Mesendoderm (in vitro differentiated cells): Measurements from ENCODE around the gene TBC1D1.
"Not testable (repeated sequence)": the region's sequence is repeated elsewhere in the genome, so short reads cannot be mapped to it uniquely, and the experiment has no call there.

Experiments used
- DNase-seq: peaks from one replicate; pipeline ENCODE4 v3.0.0; 2013
- H2AK5ac ChIP-seq: 2 replicates; pipeline ENCODE4 v1.6.1; 2013; ENCODE audit warnings: low read length, inconsistent platforms
- H2BK120ac ChIP-seq: 2 replicates; pipeline ENCODE4 v1.6.1; 2013; ENCODE audit warnings: low read depth, mild to moderate bottlenecking, low read length, moderate library complexity, mixed read lengths
- H2BK15ac ChIP-seq: replicated peaks from 2 replicates; pipeline ENCODE4 v1.6.1; 2013; ENCODE audit warnings: low read depth, mild to moderate bottlenecking, moderate library complexity
- H2BK5ac ChIP-seq: 2 replicates; pipeline ENCODE4 v1.6.1; 2013; ENCODE audit warnings: low read length, inconsistent platforms
- H3K18ac ChIP-seq: 2 replicates; pipeline ENCODE4 v1.6.1; 2013; ENCODE audit warnings: mild to moderate bottlenecking, low read length, mixed read lengths
- H3K23ac ChIP-seq: one replicate; pipeline ENCODE4 v1.6.1; 2013; ENCODE audit warnings: low read length
- H3K27ac ChIP-seq: 2 replicates; pipeline ENCODE4 v1.5.1; 2013; ENCODE audit warnings: low read depth, mild to moderate bottlenecking, inconsistent platforms, low read length, moderate library complexity
- H3K27me3 ChIP-seq: 2 replicates; pipeline ENCODE4 v1.6.1; 2013; ENCODE audit warnings: low read length, control low read depth, mild to moderate bottlenecking, inconsistent platforms; ENCODE audit not compliant: insufficient read depth, poor library complexity
- H3K36me3 ChIP-seq: 2 replicates; pipeline ENCODE4 v1.6.1; 2013; ENCODE audit warnings: low read length, inconsistent platforms; ENCODE audit not compliant: control insufficient read depth, insufficient read depth
- H3K4ac ChIP-seq: one replicate; pipeline ENCODE4 v1.6.1; 2013; ENCODE audit warnings: low read depth, mild to moderate bottlenecking, low read length, moderate library complexity
- H3K4me1 ChIP-seq: 2 replicates; pipeline ENCODE4 v1.6.1; 2013; ENCODE audit warnings: low read depth, low read length, inconsistent platforms; ENCODE audit not compliant: control insufficient read depth
- H3K4me2 ChIP-seq: 2 replicates; pipeline ENCODE4 v1.6.1; 2013; ENCODE audit warnings: low read length
- H3K4me3 ChIP-seq: 2 replicates; pipeline ENCODE4 v1.5.1; 2013; ENCODE audit warnings: mild to moderate bottlenecking, low read length
- H3K56ac ChIP-seq: one replicate; pipeline ENCODE4 v1.6.1; 2013; ENCODE audit warnings: low read length
- H3K79me1 ChIP-seq: 2 replicates; pipeline ENCODE4 v1.6.1; 2013; ENCODE audit warnings: low read length, inconsistent platforms
- H3K79me2 ChIP-seq: 2 replicates; pipeline ENCODE4 v1.6.1; 2013; ENCODE audit warnings: mild to moderate bottlenecking, low read length; ENCODE audit not compliant: control insufficient read depth, insufficient read depth
- H3K9ac ChIP-seq: 2 replicates; pipeline ENCODE4 v1.6.1; 2013; ENCODE audit warnings: low read length, inconsistent platforms
- H4K5ac ChIP-seq: one replicate; pipeline ENCODE4 v1.6.1; 2013; ENCODE audit warnings: low read length
- H4K8ac ChIP-seq: one replicate; pipeline ENCODE4 v1.6.1; 2013; ENCODE audit warnings: low read depth, mild to moderate bottlenecking, control low read depth, low read length, moderate library complexity
- WGBS: extraction: QIAGEN DNeasy Blood & Tissue Kit; methylation state at CpG from one replicate; pipeline ENCODE4 v1.1.7; 2013; ENCODE audit warnings: low lambda C conversion rate, missing lambda C conversion rate; ENCODE audit not compliant: insufficient coverage; ENCODE audit errors: extremely low coverage; 5-methylcytosine and 5-hydroxymethylcytosine counted together

Gene TBC1D1

GRCh38 chr4:37967736-37968135 lies 76.9 kb downstream of the TBC1D1 start:
- Histone ChIP-seq H3K79me1 (no peaks in the 10 kb centered on the region), H4K8ac (no peak overlapping the region), H2BK120ac (no peak overlapping the region), H3K4me3 (no peak overlapping the region), H3K4ac (no peak overlapping the region), H3K56ac (no peak overlapping the region), H3K9ac (no peak overlapping the region), H2BK5ac (no peak overlapping the region), H3K27ac (no peak overlapping the region), H2BK15ac (no peak overlapping the region), H2AK5ac (no peak overlapping the region), H3K4me1 (no peaks in the 10 kb centered on the region), H3K36me3 (no peaks in the 10 kb centered on the region), H3K18ac (no peak overlapping the region), H3K4me2 (no peak overlapping the region), H3K23ac (no peak overlapping the region), H3K79me2 (no peaks in the 10 kb centered on the region), H4K5ac (no peak overlapping the region), H3K27me3 (no peaks in the 10 kb centered on the region)
- no CpG with 5 or more reads among the region's 5 CpGs for WGBS
- no peak for DNase-seq

- H4K5ac ChIP-seq: no peak overlapping the region
- H4K8ac ChIP-seq: no peak overlapping the region
- no peak overlapping the region for H2BK120ac ChIP-seq
- no CpG with 5 or more reads among the region's 3 CpGs for WGBS
- H2BK5ac ChIP-seq: no peak overlapping the region
- no peak overlapping the region for H3K4me3 ChIP-seq
- no peaks in the 10 kb centered on the region for H3K36me3 ChIP-seq
- H3K27me3 ChIP-seq: no peaks in the 10 kb centered on the region
- no peak overlapping the region for H3K4ac ChIP-seq
- no peak overlapping the region for H2BK15ac ChIP-seq
- no peak overlapping the region for H2AK5ac ChIP-seq
- no peak overlapping the region for H3K4me2 ChIP-seq
- DNase-seq: no peak
- H3K4me1 ChIP-seq: no peaks in the 10 kb centered on the region
- H3K27ac ChIP-seq: no peak overlapping the region
- H3K79me2 ChIP-seq: no peaks in the 10 kb centered on the region
- no peak overlapping the region for H3K18ac ChIP-seq
- H3K79me1 ChIP-seq: no peaks in the 10 kb centered on the region
- no peak overlapping the region for H3K56ac ChIP-seq
- H3K23ac ChIP-seq: peak overlapping the region; percentile 34
- no peak overlapping the region for H3K9ac ChIP-seq
Measured at GRCh38 chr4:37968747-37969146, 77.9 kb downstream of the TBC1D1 start.

GRCh38 chr4:37970702-37971101 lies 79.8 kb downstream of the TBC1D1 start:
- no peaks in the 10 kb centered on the region for H3K27me3 ChIP-seq
- DNase-seq: peak; percentile 62
- no peak overlapping the region for H3K27ac ChIP-seq
- no peak overlapping the region for H3K4ac ChIP-seq
- H3K18ac ChIP-seq: no peak overlapping the region
- H3K36me3 ChIP-seq: no peaks in the 10 kb centered on the region
- no peaks in the 10 kb centered on the region for H3K79me2 ChIP-seq
- no peak overlapping the region for H2BK120ac ChIP-seq
- no peak overlapping the region for H4K5ac ChIP-seq
- no peaks in the 10 kb centered on the region for H3K4me1 ChIP-seq
- no CpG with 5 or more reads among the region's 1 CpG for WGBS
- no peak overlapping the region for H2AK5ac ChIP-seq
- H3K4me3 ChIP-seq: no peak overlapping the region
- no peak overlapping the region for H3K4me2 ChIP-seq
- H3K56ac ChIP-seq: no peak overlapping the region
- no peak overlapping the region for H2BK15ac ChIP-seq
- H2BK5ac ChIP-seq: no peak overlapping the region
- no peak overlapping the region for H3K23ac ChIP-seq
- H3K79me1 ChIP-seq: no peaks in the 10 kb centered on the region
- H3K9ac ChIP-seq: no peak overlapping the region
- no peak overlapping the region for H4K8ac ChIP-seq

- Histone ChIP-seq H2AK5ac (no peak overlapping the region), H3K4ac (no peak overlapping the region), H3K4me1 (no peaks in the 10 kb centered on the region), H4K8ac (no peak overlapping the region), H3K9ac (no peak overlapping the region), H3K36me3 (no peaks in the 10 kb centered on the region), H4K5ac (no peak overlapping the region), H3K23ac (no peak overlapping the region), H2BK15ac (no peak overlapping the region), H3K27ac (no peak overlapping the region), H3K56ac (no peak overlapping the region), H3K4me3 (no peak overlapping the region), H3K79me2 (no peaks in the 10 kb centered on the region), H3K18ac (no peak overlapping the region), H3K27me3 (no peaks in the 10 kb centered on the region), H3K4me2 (no peak overlapping the region), H3K79me1 (no peaks in the 10 kb centered on the region), H2BK5ac (no peak overlapping the region), H2BK120ac (no peak overlapping the region)
- DNase-seq: no peak
- WGBS: no CpG with 5 or more reads among the region's 4 CpGs
Measured at GRCh38 chr4:37971202-37971601, 80.3 kb downstream of the TBC1D1 start.

GRCh38 chr4:37973441-37973840 lies 82.6 kb downstream of the TBC1D1 start:
- H2BK5ac ChIP-seq: no peak overlapping the region
- no peak overlapping the region for H3K4ac ChIP-seq
- H3K9ac ChIP-seq: no peak overlapping the region
- no peak overlapping the region for H2BK15ac ChIP-seq
- no peak for DNase-seq
- peaks cover 2% of the 10 kb centered on the region for H3K4me1 ChIP-seq
- no peak overlapping the region for H3K27ac ChIP-seq
- H4K5ac ChIP-seq: no peak overlapping the region
- no peak overlapping the region for H4K8ac ChIP-seq
- WGBS: no CpG with 5 or more reads among the region's 3 CpGs
- no peak overlapping the region for H3K56ac ChIP-seq
- H3K79me2 ChIP-seq: peaks cover 4% of the 10 kb centered on the region
- no peak overlapping the region for H3K23ac ChIP-seq
- H3K18ac ChIP-seq: no peak overlapping the region
- H3K4me2 ChIP-seq: no peak overlapping the region
- no peak overlapping the region for H2AK5ac ChIP-seq
- no peaks in the 10 kb centered on the region for H3K27me3 ChIP-seq
- H3K79me1 ChIP-seq: no peaks in the 10 kb centered on the region
- no peak overlapping the region for H3K4me3 ChIP-seq
- no peaks in the 10 kb centered on the region for H3K36me3 ChIP-seq
- no peak overlapping the region for H2BK120ac ChIP-seq

- no CpG with 5 or more reads among the region's 13 CpGs for WGBS
- not testable (repeated sequence) for H3K36me3 ChIP-seq, H3K4me1 ChIP-seq, H3K27me3 ChIP-seq, H3K79me1 ChIP-seq, H3K4me3 ChIP-seq, H3K23ac ChIP-seq, H2AK5ac ChIP-seq, H3K4me2 ChIP-seq, H3K27ac ChIP-seq, H4K8ac ChIP-seq, H3K18ac ChIP-seq, H3K4ac ChIP-seq, DNase-seq, H2BK120ac ChIP-seq, H3K56ac ChIP-seq, H2BK15ac ChIP-seq, H2BK5ac ChIP-seq, H4K5ac ChIP-seq, H3K9ac ChIP-seq
- peaks cover 18% of the 10 kb centered on the region for H3K79me2 ChIP-seq
Measured at GRCh38 chr4:37975321-37975822, 84.5 kb downstream of the TBC1D1 start.
